ENCODE results near the gene PDPK1.
"Not testable (repeated sequence)": the region's sequence is repeated elsewhere in the genome, so short reads cannot be mapped to it uniquely, and the experiment has no call there.

The PDPK1 gene

GRCh38 chr16:2554709-2555425, 17.0 kb downstream of the PDPK1 start:
- CTCF ChIA-PET; POLR2A ChIA-PET (ENCODE audit: low non-redundant PET); H3K27ac ChIP-seq; DNase-seq (ENCODE audit: low spot score): not testable (repeated sequence)

- POLR2A ChIA-PET (ENCODE audit: low non-redundant PET); CTCF ChIA-PET; H3K27ac ChIP-seq; DNase-seq (ENCODE audit: low spot score): not testable (repeated sequence)
These were observed 19.3 kb downstream of the PDPK1 start for GRCh38 chr16:2557150-2557549.

GRCh38 chr16:2560131-2560797, 22.4 kb downstream of the PDPK1 start:
- CTCF ChIA-PET; DNase-seq (ENCODE audit: low spot score); POLR2A ChIA-PET (ENCODE audit: low non-redundant PET); H3K27ac ChIP-seq: not testable (repeated sequence)

- CTCF ChIA-PET; POLR2A ChIA-PET (ENCODE audit: low non-redundant PET); H3K27ac ChIP-seq; DNase-seq (ENCODE audit: low spot score): not testable (repeated sequence)
These were observed 22.9 kb downstream of the PDPK1 start for GRCh38 chr16:2560798-2561133.

- POLR2A ChIA-PET (ENCODE audit: low non-redundant PET); H3K27ac ChIP-seq: not testable (repeated sequence)
These were observed 29.7 kb downstream of the PDPK1 start for GRCh38 chr16:2567506-2567905.

GRCh38 chr16:2568573-2568972, 30.8 kb downstream of the PDPK1 start:
- CTCF ChIA-PET; DNase-seq (ENCODE audit: low spot score); H3K27ac ChIP-seq; POLR2A ChIA-PET (ENCODE audit: low non-redundant PET): not testable (repeated sequence)

More at GRCh38 chr16:2567506-2567905, 29.7 kb downstream of the PDPK1 start:
- CTCF ChIA-PET; DNase-seq (ENCODE audit: low spot score): not testable (repeated sequence)

- POLR2A ChIA-PET (ENCODE audit: low non-redundant PET); CTCF ChIA-PET; DNase-seq (ENCODE audit: low spot score); H3K27ac ChIP-seq: not testable (repeated sequence)
These were observed 34.9 kb downstream of the PDPK1 start for GRCh38 chr16:2572704-2573103.

- H3K27ac ChIP-seq; POLR2A ChIA-PET (ENCODE audit: low non-redundant PET); CTCF ChIA-PET; DNase-seq (ENCODE audit: low spot score): not testable (repeated sequence)
These were observed 38.0 kb downstream of the PDPK1 start for GRCh38 chr16:2575839-2576238.

GRCh38 chr16:2577044-2577443, 39.2 kb downstream of the PDPK1 start:
- H3K27ac ChIP-seq; POLR2A ChIA-PET (ENCODE audit: low non-redundant PET); CTCF ChIA-PET; DNase-seq (ENCODE audit: low spot score): not testable (repeated sequence)

- DNase-seq (ENCODE audit: low spot score); POLR2A ChIA-PET (ENCODE audit: low non-redundant PET); CTCF ChIA-PET; H3K27ac ChIP-seq: not testable (repeated sequence)
These were observed 41.1 kb downstream of the PDPK1 start for GRCh38 chr16:2578905-2579304.

- CTCF ChIA-PET; H3K27ac ChIP-seq; DNase-seq (ENCODE audit: low spot score); POLR2A ChIA-PET (ENCODE audit: low non-redundant PET): not testable (repeated sequence)
These were observed 42.3 kb downstream of the PDPK1 start for GRCh38 chr16:2580143-2580542.

- POLR2A ChIA-PET (ENCODE audit: low non-redundant PET); CTCF ChIA-PET; H3K27ac ChIP-seq; DNase-seq (ENCODE audit: low spot score): not testable (repeated sequence)
These were observed 43.0 kb downstream of the PDPK1 start for GRCh38 chr16:2580818-2581217.

GRCh38 chr16:2584729-2585650, 47.2 kb downstream of the PDPK1 start:
- no peak for TF ChIP-seq CTCF (conservative IDR thresholded peaks at IDR 0.05; ENCODE audit: low read depth)
- ChIA-PET POLR2A (ENCODE audit: low non-redundant PET) (no interaction called here), CTCF (no interaction called here)
- no peak overlapping the region for H3K27ac ChIP-seq
- no peak for DNase-seq (ENCODE audit: low spot score)
